HepG2 (cell line): Measurements from ENCODE around the gene NDUFS6. TPM values are rescaled to one million over a fixed set of nuclear protein-coding genes. Genes with fewer than 3 reads are reported as not detected.

ENCODE experiments used
- HNRNPL ChIP-seq: fragments of 200-400 bp; formaldehyde crosslinking; IDR thresholded peaks from 2 replicates; pipeline ENCODE4 v1.6.1; 2017; ENCODE audit warnings: mild to moderate bottlenecking, low read depth, low read length
- KLF13 ChIP-seq: sonication (generic); formaldehyde crosslinking; IDR thresholded peaks from 2 replicates; pipeline ENCODE4 v1.4.0; 2020; ENCODE audit warnings: mild to moderate bottlenecking, missing genetic modification reagents
- MATR3 ChIP-seq: sonication (generic); formaldehyde crosslinking; IDR thresholded peaks from 2 replicates; pipeline ENCODE4 v1.4.0; 2020; ENCODE audit warnings: missing genetic modification reagents
- PITX1 ChIP-seq: sonication (generic); formaldehyde crosslinking; IDR thresholded peaks from 2 replicates; pipeline ENCODE4 v1.5.1; 2020; ENCODE audit warnings: mild to moderate bottlenecking, missing genetic modification reagents
- RBM39 ChIP-seq: fragments of 200-400 bp; formaldehyde crosslinking; IDR thresholded peaks from one replicate; pipeline ENCODE4 v1.6.1; 2018; ENCODE audit warnings: antibody characterized with exemption, mild to moderate bottlenecking, low read depth, low read length; ENCODE audit not compliant: poor library complexity, severe bottlenecking
- SUZ12 ChIP-seq: fragments of 150-350 bp; IDR thresholded peaks from 2 replicates; pipeline ENCODE4 v1.6.1; 2014; ENCODE audit warnings: low read depth, low read length
- ZHX2 ChIP-seq, 2 experiments: sonication (generic) in 1 of 2; formaldehyde crosslinking in 1 of 2; IDR thresholded peaks; 2 replicates each; pipeline versions ENCODE4 v1.6.1 to v1.9.0; 2014 to 2022; ENCODE audit warnings: antibody characterized with exemption in 1 of 2, borderline replicate concordance in 1 of 2, inconsistent platforms in 1 of 2, low read depth in 1 of 2, missing genetic modification reagents in 1 of 2
- ZNF121 ChIP-seq: sonication (generic); formaldehyde crosslinking; IDR thresholded peaks from 2 replicates; pipeline ENCODE4 v1.5.0; 2020; ENCODE audit warnings: mild to moderate bottlenecking, missing genetic modification reagents
- ZNF280D ChIP-seq: sonication (generic); formaldehyde crosslinking; IDR thresholded peaks from 2 replicates; pipeline ENCODE4 v1.5.1; 2020; ENCODE audit warnings: mild to moderate bottlenecking, missing genetic modification reagents
- ZNF556 ChIP-seq: sonication (generic); formaldehyde crosslinking; IDR thresholded peaks from 2 replicates; pipeline ENCODE4 v1.4.0; 2020; ENCODE audit warnings: mild to moderate bottlenecking, missing genetic modification reagents, borderline replicate concordance
- ZNF782 ChIP-seq: sonication (generic); formaldehyde crosslinking; IDR thresholded peaks from 2 replicates; pipeline ENCODE4 v1.4.0; 2020; ENCODE audit warnings: missing genetic modification reagents, mild to moderate bottlenecking, borderline replicate concordance
- ZNF891 ChIP-seq: sonication (generic); formaldehyde crosslinking; IDR thresholded peaks from 2 replicates; pipeline ENCODE4 v1.5.0; 2020; ENCODE audit warnings: mild to moderate bottlenecking, missing genetic modification reagents
- polyA plus RNA-seq, 8 experiments: library from polyadenylated mRNA; depleted of rRNA in 3 of 8; stranded (reverse) in 7 of 8; unstranded in 1 of 8; fragments of >200 nt; fragmentation: Illumina TruSeq in 4 of 8; extraction: Trizol in 4 of 8; gene quantifications; 2 replicates each; pipeline versions ENCODE4 v1.2.1 to v1.2.3, GENCODE V29; 2011 to 2016; ENCODE audit warnings: low read depth in 4 of 8, missing spikeins in 1 of 8, mixed read lengths in 1 of 8; ENCODE audit not compliant: insufficient read depth in 1 of 8
- total RNA-seq, 5 experiments: library from RNA; depleted of rRNA; stranded (reverse); fragments of >200 nt; fragmentation: Illumina TruSeq; extraction: Trizol; gene quantifications; 2 replicates each; pipeline ENCODE4 v1.2.3, GENCODE V29; 2016; ENCODE audit warnings: low read depth in 1 of 5
- TF ChIP-seq, protein P1 (sequence below): sonication (generic); formaldehyde crosslinking; IDR thresholded peaks from 2 replicates; pipeline ENCODE4 v1.4.0; 2020; ENCODE audit warnings: mild to moderate bottlenecking, missing genetic modification reagents

NDUFS6 gene
- total and polyA plus RNA-seq, 2 of the 13 experiments (the other 11 are each of a cell fraction or from before 2014, with no cell fraction given): 23.7 to 50.4 TPM

DNA sequence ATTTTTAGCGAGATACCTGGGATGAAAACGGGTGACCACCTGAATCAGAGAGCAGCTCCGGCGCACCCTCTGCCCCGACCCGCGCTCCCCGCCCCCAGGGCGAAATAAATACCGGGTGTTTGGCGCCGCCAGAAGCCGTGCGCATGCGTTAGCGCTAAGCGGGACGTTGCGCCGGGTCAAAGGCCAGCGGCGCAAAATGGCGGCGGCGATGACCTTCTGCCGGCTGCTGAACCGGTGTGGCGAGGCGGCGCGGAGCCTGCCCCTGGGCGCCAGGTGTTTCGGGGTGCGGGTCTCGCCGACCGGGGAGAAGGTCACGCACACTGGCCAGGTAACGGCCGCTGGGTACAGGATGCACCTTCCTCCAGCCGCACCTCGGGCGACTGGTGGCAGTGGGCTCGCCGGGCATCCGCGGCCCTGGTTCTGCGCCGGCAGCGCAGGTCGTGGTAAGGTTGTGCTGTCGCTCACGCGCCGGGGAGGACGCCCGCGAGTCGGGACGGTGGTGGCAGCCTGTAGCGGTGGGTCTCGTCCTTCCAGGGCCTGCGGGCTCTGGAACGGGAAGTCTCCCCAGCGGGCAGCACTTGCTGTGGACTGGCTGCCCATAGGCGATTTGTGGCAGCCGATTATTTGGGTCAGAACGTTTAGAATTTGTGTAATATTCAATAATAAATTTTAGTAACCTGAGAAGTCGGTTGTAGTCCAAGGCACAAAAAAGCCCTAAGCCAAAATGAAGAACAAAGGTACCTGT is at the start of gene NDUFS6 (continued):
- TF ChIP-seq KLF13 (CRISPR knock-in tag) (no peak), HNRNPL (no peak), ZNF782 (CRISPR knock-in tag) (peak; percentile 94), MATR3 (no peak), ZHX2 (IDR thresholded peaks at IDR 0.05; ENCODE audit: low read depth) (peak; percentile 85; the same call in 1 of the 2 replicates), ZHX2 (CRISPR knock-in tag; IDR thresholded peaks at IDR 0.05; ENCODE audit: borderline replicate concordance) (no peak), ZNF891 (CRISPR knock-in tag) (0 out of 2 replicates have a peak, but pooled peaks have one; percentile 46), ZNF280D (CRISPR knock-in tag) (0 out of 2 replicates have a peak, but pooled peaks have one; percentile 53), ZNF556 (CRISPR knock-in tag) (peak; percentile 54; the same call in 1 of the 2 replicates), RBM39 (no peak), PITX1 (CRISPR knock-in tag) (peak; percentile 87), ZNF121 (CRISPR knock-in tag) (no peak), SUZ12 (no peak)
- TF ChIP-seq, protein P1, sequence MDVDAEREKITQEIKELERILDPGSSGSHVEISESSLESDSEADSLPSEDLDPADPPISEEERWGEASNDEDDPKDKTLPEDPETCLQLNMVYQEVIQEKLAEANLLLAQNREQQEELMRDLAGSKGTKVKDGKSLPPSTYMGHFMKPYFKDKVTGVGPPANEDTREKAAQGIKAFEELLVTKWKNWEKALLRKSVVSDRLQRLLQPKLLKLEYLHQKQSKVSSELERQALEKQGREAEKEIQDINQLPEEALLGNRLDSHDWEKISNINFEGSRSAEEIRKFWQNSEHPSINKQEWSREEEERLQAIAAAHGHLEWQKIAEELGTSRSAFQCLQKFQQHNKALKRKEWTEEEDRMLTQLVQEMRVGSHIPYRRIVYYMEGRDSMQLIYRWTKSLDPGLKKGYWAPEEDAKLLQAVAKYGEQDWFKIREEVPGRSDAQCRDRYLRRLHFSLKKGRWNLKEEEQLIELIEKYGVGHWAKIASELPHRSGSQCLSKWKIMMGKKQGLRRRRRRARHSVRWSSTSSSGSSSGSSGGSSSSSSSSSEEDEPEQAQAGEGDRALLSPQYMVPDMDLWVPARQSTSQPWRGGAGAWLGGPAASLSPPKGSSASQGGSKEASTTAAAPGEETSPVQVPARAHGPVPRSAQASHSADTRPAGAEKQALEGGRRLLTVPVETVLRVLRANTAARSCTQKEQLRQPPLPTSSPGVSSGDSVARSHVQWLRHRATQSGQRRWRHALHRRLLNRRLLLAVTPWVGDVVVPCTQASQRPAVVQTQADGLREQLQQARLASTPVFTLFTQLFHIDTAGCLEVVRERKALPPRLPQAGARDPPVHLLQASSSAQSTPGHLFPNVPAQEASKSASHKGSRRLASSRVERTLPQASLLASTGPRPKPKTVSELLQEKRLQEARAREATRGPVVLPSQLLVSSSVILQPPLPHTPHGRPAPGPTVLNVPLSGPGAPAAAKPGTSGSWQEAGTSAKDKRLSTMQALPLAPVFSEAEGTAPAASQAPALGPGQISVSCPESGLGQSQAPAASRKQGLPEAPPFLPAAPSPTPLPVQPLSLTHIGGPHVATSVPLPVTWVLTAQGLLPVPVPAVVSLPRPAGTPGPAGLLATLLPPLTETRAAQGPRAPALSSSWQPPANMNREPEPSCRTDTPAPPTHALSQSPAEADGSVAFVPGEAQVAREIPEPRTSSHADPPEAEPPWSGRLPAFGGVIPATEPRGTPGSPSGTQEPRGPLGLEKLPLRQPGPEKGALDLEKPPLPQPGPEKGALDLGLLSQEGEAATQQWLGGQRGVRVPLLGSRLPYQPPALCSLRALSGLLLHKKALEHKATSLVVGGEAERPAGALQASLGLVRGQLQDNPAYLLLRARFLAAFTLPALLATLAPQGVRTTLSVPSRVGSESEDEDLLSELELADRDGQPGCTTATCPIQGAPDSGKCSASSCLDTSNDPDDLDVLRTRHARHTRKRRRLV (CRISPR knock-in tag): no peak
